ENCODE measurements around the gene RUBCNL. TPM values are rescaled to one million over a fixed set of nuclear protein-coding genes. Genes with fewer than 3 reads are reported as not detected.

Gene RUBCNL
- total RNA-seq, 2 donors from 2014 or later: 2.1 to 2.3 TPM

- Histone ChIP-seq H3K4me3 (no peak overlapping the region), H3K27me3 (no peaks in the 10 kb centered on the region), H3K4me1 (peaks cover 21% of the 10 kb centered on the region), H3K9me3 (no peaks in the 10 kb centered on the region), H3K36me3 (replicated peaks in 1 of 2; ENCODE audit: insufficient read depth in 1 of 2, low read depth in 2 of 2) (no peaks in the 10 kb centered on the region), H3K27ac (peak overlapping the region in 3 of 4 donors; percentile 46 to 74 (median 69))
- TF ChIP-seq, protein P1, sequence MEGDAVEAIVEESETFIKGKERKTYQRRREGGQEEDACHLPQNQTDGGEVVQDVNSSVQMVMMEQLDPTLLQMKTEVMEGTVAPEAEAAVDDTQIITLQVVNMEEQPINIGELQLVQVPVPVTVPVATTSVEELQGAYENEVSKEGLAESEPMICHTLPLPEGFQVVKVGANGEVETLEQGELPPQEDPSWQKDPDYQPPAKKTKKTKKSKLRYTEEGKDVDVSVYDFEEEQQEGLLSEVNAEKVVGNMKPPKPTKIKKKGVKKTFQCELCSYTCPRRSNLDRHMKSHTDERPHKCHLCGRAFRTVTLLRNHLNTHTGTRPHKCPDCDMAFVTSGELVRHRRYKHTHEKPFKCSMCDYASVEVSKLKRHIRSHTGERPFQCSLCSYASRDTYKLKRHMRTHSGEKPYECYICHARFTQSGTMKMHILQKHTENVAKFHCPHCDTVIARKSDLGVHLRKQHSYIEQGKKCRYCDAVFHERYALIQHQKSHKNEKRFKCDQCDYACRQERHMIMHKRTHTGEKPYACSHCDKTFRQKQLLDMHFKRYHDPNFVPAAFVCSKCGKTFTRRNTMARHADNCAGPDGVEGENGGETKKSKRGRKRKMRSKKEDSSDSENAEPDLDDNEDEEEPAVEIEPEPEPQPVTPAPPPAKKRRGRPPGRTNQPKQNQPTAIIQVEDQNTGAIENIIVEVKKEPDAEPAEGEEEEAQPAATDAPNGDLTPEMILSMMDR (IDR thresholded peaks at IDR 0.05): no peak
- no peak for TF ChIP-seq POLR2A (IDR thresholded peaks at IDR 0.05)
- intact Hi-C loops (cut with DNase I): no loop called here
- 53 to 54% methylated on average over 9 of the region's 9 CpGs for WGBS, 2 donors
- peak; percentile 69 for ATAC-seq
- DNase-seq: peak; percentile 32 to 70 (median 49)
Observed at GRCh38 chr13:46389457-46390451, 2.7 kb upstream of the RUBCNL start.

DNA sequence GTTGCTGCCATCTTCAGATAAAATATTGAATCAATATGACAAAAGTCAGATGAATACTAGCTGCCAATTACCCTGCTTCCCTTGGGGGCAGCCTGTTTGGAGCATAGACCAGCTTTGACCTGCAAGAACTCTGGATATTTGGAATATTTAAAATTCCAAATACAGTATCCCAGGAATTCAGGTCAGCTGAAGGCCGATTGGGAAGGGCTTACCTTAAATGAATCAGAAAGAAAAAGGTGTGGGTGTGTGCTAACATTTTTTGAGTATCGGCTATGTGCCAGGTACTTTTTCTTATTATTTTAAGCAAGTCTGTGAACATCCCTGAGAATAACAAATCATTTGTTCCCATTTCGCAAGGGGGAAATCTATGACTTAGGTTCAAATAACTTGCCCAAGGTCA, 1.8 kb upstream of the RUBCNL start:
- ATAC-seq (peak; percentile 48), DNase-seq (no peak)
- H3K36me3 ChIP-seq (replicated peaks in 1 of 2; ENCODE audit: insufficient read depth in 1 of 2, low read depth in 2 of 2): no peaks in the 10 kb centered on the region
- H3K4me1 ChIP-seq: peaks cover 21% of the 10 kb centered on the region
- intact Hi-C loops (cut with DNase I): no loop called here
- WGBS, 2 donors: 46 to 51% methylated on average over 3 of the region's 3 CpGs
- TF ChIP-seq POLR2A (IDR thresholded peaks at IDR 0.05): no peak
- TF ChIP-seq, protein P1 (IDR thresholded peaks at IDR 0.05): no peak
- no peaks in the 10 kb centered on the region for H3K9me3 ChIP-seq
- no peak overlapping the region for H3K4me3 ChIP-seq
- peak overlapping the region in 3 of 4 donors; percentile 46 to 74 (median 69) for H3K27ac ChIP-seq
- H3K27me3 ChIP-seq: no peaks in the 10 kb centered on the region

DNA sequence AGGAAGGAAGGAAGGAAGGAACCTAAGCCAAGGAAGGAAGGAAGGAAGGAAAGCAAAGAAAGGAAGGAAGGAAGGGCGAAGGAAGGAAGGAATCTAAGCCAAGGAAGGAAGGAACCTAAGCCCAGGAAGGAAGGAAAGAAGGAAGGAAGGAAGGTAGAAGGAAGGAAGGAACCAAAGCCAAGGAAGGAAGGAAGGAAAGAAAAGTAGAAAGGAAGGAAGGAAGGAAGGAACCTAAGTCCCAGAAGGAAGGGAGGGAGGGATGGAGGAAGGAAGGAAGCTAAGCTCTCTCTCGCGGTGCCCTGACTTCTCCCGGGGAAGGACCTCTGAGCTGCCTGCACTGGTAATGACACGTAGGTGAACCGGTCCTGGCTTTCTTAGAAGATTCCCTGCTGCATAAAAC, 1.3 kb upstream of the RUBCNL start:
- peak overlapping the region in 2 of 4 donors; percentile 69 to 74 for H3K27ac ChIP-seq
- TF ChIP-seq, protein P1 (IDR thresholded peaks at IDR 0.05): no peak
- no peak for TF ChIP-seq POLR2A (IDR thresholded peaks at IDR 0.05)
- H3K4me3 ChIP-seq: no peak overlapping the region
- H3K27me3 ChIP-seq: no peaks in the 10 kb centered on the region
- H3K4me1 ChIP-seq: peaks cover 21% of the 10 kb centered on the region
- no peaks in the 10 kb centered on the region for H3K9me3 ChIP-seq
- ATAC-seq: no peak
- no peak for DNase-seq
- intact Hi-C loops (cut with DNase I): no loop called here
- 74 to 80% methylated on average over 6 of the region's 6 CpGs for WGBS, 2 donors
- no peaks in the 10 kb centered on the region for H3K36me3 ChIP-seq (replicated peaks in 1 of 2; ENCODE audit: insufficient read depth in 1 of 2, low read depth in 2 of 2)

DNA sequence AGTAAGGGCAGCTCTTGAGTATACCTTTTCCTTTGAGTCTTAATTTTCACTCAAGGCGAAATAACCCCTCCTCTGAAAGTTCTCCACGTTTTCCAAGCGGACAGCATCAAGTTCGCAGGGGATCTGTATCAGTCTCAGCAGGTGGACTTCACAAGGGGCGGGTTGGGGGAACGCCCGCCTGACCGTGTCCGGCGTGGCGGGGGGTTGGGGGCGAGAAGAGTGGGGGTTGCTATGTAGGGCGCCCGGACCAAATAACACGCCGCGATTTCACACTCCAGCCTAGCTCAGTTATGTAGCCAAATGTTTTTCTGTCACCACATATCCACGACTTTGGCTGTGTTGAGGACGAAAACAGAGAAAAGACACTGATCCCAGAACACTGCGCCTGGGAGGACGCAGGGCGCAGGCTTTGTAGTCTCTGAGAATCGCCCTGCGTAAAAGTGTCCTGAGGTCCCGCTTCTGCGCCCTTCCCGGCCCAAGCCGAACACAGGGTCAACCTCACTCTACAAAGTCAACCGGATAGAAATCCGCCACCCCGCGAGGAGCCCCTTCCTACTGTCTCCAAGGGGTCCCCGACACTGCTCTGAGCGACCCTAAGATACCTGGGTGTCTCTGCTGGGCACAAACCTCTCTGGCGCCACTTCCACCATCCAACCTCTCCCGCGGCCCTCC, 524 bp downstream of the RUBCNL start:
- no peaks in the 10 kb centered on the region for H3K36me3 ChIP-seq (replicated peaks in 1 of 2; ENCODE audit: insufficient read depth in 1 of 2, low read depth in 2 of 2)
- peaks cover 21% of the 10 kb centered on the region for H3K4me1 ChIP-seq
- TF ChIP-seq, protein P1 (IDR thresholded peaks at IDR 0.05): no peak
- TF ChIP-seq POLR2A (IDR thresholded peaks at IDR 0.05): no peak
- H3K9me3 ChIP-seq: no peaks in the 10 kb centered on the region
- 5 to 7% methylated on average over 33 to 37 of the region's 37 CpGs for WGBS, 2 donors
- no peaks in the 10 kb centered on the region for H3K27me3 ChIP-seq
- no peak for ATAC-seq
- peak overlapping the region in 1 of 4 donors; percentile 46 for H3K27ac ChIP-seq
- DNase-seq: no peak
- intact Hi-C loops (cut with DNase I): no loop called here
- H3K4me3 ChIP-seq: peak overlapping the region in 1 of 2 donors; percentile 45

Data from body of pancreas (tissue), 4 donors.